Activated CD4-positive, alpha-beta T cell treated with anti-CD3 and anti-CD28 coated beads, Interleukin-2, amount 50 U/mL, for 48 hours (primary cell): ENCODE measurements around the gene ITCH.

Experiments used
- DNase-seq, 2 experiments: peaks; one replicate each; pipeline ENCODE4 v3.0.0-alpha.2; 2020

Gene ITCH

DNA sequence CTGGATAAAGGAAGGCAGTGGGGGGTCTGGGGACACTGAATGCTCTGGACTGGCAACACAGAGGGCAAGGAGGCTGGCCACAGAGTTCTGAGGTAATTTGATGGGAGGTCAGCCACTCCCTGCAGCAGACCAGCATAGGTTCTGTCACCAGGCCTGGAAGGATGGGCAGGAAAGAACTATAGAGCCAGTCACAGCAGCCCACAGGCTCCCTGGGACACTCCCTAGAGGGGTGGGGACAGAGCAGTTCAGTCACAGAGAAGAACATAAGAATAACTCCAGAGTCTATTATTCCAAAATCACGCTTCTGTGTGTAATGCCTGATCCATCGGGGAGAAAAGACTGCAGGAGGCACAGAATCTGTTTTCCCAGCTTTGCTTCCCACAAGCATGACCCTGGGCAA is 172.8 kb downstream of the ITCH start:
- DNase-seq, result no peak

DNA sequence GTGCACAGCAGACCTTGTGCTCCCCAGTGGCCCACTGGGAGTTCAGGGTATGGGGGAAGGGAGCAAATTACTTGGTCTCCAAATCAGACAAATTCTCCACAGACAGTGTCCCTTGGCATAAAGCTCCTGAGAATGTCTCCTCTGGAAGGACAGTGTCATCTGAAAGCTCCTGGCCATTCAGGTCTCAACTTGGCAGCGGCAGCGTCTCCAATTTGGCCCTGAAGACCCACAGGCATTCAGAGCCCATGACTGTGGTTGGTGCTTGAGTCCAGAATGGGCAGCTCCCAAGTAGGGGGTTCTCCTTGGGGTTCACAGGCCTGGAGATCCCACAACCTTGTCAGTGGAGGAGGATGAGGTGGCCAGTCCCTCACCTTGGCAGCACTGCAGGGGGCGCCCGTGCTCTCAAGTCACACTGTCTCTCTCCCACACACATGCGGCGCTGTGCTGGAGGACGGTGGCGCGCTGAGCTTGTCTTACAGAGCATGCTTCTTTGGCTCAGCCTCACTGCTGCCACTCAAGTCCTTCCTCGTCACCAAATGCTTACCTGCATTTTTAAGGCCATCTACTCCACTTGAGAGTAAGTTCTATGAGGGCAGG is 173.8 kb downstream of the ITCH start:
- DNase-seq, result peak; percentile 60 to 67

DNA sequence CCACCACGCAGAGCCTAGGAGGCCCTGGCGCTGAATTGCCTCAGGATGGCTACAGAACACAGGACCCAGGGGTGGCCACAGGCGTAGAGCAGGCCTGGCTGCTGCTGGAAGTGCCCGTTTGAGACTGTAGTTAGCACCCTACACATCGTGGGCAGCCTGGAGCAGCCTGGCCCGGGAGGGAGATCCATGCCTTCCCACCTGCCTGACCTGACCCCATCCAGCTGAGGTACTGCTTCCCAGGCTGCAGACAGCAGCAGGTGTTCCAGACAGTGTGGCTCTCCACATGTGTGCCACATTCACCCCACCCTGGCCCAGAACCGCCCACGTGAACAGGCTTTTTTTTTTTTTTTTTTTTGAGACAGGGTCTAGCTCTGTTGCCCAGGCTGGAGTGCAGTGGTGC is 174.6 kb downstream of the ITCH start:
- DNase-seq, result no peak

DNA sequence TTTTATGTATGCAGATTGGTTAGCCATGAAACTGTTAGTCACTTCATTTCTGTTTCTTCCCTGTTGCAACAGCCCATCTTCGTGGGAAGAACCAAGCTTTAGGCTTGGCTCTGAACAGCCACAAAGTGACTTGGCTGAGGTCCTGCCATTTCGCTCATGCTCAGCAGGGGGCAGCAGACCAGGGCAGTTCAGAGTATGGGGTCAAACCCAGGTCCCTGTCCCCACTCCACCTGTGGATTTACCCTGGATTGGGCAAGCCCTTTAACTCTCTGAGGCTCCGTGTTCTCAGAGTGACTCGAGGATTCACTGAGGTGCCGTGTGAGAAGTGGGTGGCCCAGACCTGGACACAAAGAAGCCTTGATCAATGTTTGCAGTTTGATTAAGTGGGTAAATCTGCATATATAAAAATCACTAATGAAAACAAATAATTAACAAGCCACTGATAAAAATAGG is 175.6 kb downstream of the ITCH start:
- peak; percentile 66 to 74 for DNase-seq

GRCh38 chr20:34539756-34540155 is 176.7 kb downstream of the ITCH start:
- no peak for DNase-seq

DNA sequence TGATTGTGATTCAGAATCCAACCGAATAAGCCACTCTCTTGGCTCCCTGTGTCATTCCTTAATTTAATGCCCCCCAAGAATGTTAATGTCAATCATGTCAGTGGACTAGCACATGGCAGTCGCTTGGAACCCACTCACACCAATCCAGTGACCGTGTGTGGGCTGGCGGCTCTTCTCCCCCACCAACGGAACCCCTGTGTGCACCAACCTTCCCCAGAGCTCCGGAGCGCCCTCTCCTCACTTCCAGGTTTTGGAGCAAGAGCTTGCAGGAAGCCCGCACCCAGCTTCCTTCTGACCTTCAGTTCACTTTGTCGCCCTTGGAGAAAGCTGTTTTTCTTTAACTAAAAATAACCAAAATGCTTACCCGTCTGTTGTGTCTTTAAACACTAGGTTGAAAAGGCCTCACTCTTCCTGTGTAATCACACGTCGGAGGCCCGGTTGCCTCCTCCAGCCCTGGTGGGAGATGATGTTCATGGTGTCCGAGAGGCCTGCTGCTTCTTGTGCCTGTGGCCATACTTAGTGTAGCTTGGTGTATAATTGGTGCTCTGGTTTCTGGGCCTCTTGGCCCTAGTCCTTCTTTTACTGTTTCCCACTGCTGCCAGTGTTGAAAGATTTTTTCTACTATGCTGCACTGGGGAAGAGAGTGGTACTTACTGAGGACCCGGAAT is 177.7 kb downstream of the ITCH start:
- DNase-seq, result no peak

DNA sequence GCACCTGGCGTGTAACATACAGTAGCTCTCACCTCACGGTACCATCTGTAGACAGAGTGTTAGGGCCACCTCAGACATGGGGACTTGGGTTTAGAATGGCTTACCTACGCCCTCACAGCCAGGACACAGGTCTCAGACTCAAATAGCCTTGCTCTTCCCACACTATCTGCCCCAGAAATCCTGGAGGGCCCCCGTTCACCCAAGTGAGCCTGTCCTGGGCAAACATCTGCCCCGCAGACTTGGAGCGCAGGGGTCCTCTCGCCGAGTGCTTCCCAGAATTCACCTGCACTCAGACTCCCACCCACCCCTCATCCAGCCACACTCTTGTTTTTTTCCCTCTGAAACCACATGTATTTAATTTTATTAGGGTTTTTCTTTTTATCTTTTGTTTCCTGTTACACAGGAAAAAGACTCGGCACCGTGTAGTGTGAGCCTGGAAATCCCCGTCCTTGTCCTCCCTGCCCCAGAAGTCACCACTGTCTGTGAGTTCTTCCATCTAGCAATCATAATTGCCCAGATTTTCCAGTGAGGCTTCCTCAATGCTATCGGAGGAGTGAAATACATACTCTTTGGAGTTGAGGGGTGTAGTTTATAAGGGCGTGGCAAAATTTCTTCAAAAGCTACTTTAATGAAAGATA is 178.3 kb downstream of the ITCH start:
- peak; percentile 20 to 34 for DNase-seq

GRCh38 chr20:34541917-34542316 is 178.8 kb downstream of the ITCH start:
- no peak for DNase-seq

DNA sequence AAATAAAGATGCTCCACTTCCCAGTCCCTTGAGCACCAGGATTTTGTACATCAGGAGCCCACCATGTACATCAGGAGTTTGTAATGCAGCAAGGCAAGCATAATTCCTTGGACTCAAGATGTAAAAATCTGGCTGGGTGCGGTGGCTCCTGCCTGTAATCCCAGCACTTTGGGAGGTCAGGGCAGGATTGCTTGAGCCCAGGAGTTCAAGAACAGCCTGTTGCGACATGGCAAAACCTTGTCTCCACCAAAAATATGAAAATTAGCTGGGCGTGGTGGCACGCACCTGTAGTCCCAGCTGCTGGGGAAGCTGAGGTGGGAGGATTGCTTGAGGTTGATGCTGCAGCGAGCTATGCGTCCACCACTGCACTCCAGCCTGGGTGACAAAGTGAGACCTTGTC is 179.4 kb downstream of the ITCH start:
- no peak for DNase-seq

- no peak for DNase-seq
Observed at GRCh38 chr20:34543463-34544056, 180.5 kb downstream of the ITCH start.

DNA sequence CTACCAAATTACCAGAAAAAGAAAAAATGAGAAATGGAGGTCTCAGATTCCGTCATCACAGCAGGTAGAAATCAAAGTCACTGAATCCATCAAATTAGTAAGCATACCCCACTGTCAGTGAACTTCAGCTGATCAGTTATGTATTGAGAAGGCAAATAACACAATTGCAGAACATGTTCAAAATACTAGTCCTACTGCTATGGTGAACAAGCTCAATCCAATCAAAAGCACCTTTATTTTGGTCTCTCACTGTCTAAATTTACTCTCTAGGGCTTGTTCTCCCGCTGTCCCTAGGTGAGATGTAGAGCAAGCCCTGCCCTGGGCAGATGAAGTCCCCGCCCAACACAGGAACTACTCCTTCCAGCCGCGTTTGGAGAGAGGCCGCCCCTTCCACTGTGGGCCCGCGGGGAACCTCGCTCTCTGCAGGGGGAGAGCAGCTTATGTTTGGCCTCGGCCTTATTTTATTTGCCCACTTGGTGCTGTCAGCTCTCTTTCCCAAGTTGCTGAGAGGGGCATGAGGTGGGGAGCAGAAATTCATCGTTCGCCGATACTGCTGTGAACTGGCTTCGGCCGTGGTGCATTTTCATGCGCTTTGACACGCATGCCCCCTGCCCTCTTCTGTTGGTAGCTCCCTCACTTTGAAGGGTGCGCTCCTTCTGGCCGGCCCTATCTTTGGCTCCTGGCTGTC is 181.2 kb downstream of the ITCH start:
- DNase-seq, result peak; percentile 12 to 27

- DNase-seq, result no peak
Observed at GRCh38 chr20:34546751-34547181, 183.7 kb downstream of the ITCH start.

- DNase-seq, result no peak
Observed at GRCh38 chr20:34547844-34548613, 185.0 kb downstream of the ITCH start.

GRCh38 chr20:34549291-34549928 is 186.3 kb downstream of the ITCH start:
- no peak for DNase-seq

GRCh38 chr20:34549929-34550305 is 186.8 kb downstream of the ITCH start:
- no peak for DNase-seq

- DNase-seq, result no peak
Observed at GRCh38 chr20:34552569-34552968, 189.5 kb downstream of the ITCH start.

- no peak for DNase-seq
Observed at GRCh38 chr20:34553366-34553867, 190.3 kb downstream of the ITCH start.

GRCh38 chr20:34557936-34558319 is 194.9 kb downstream of the ITCH start:
- DNase-seq, result no peak

DNA sequence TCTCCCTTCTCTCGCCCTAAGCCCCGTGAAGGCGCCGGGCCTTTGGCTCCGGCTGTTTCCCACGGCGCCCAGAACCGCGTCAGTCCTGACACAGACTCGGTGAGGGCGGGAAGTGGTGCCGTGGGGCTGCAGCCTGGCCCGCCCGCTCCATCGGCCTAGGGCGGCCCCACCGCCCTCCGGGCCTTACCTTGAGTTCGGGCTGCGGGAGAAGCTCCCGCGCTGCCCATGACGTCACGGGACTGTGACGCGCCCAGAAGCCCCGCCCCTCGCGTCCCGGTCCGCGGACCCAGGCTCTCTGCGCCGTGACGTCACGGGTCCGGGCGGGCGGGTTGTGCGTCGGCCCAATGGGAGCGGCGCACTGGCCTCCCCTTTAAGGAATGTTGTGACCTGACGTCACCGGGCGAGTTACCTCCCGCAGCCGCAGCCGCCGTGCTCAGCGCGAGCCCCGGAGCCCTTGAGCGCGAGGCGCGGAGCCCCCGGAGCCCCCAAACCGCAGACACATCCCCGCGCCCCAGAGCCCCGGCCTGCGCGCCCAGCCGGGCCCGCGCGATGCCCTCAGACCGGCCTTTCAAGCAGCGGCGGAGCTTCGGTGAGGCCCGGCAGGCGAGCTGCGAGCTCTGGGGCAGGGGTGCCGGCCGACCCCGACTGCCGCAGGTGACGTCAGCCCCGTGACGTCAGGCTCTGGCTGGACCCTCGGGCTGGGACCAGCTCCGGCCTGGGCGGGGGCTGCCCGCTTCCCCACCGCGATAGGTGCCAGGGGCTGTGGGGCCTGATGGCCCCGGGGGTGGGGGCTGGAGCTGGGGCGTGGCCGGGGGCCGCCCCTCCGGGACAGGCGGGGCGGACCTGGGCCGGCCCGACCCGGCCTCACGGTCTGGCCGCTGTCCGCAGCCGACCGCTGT is 195.5 kb downstream of the ITCH start, which contains the start of gene MAP1LC3A:
TSS of gene MAP1LC3A (plus strand) at position 399 of the 899 bp plus-strand sequence. CDS start at position 550, 151 bp downstream.
- DNase-seq, result peak; percentile 89 to 91

- no peak for DNase-seq
Observed at GRCh38 chr20:34559311-34560140, 196.5 kb downstream of the ITCH start.
